Activated naive CD4-positive, alpha-beta T cell treated with Interleukin-2 at 50 U/mL for 16 hours (primary cell): ENCODE results near the gene ZNF844.
"Not testable (repeated sequence)": the region's sequence is repeated elsewhere in the genome, so short reads cannot be mapped to it uniquely, and the experiment has no call there.

ENCODE experiments used
- DNase-seq: peaks from one replicate; pipeline ENCODE4 v3.0.0-alpha.2; 2020

The ZNF844 gene

DNA sequence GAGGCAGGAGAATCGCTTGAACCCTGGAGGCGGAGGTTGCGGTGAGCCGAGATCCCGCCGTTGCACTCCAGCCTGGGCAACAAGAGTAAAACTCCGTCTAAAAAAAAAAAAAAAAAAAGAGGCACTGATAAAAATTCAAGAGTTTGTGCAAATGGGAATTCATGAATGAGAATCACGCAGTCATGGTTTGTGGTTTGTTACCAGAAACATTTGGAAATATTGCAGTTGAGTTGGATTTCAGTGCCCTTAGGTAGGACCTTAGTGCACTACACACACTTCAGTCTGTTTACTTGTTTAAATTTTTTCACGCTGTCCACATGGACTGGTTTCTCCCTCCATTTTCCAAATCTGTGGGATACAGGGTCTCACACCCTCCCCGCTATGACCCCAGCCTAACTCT is 28.4 kb downstream of the ZNF844 start:
- DNase-seq = no peak

GRCh38 chr19:12093777-12094176 is 29.2 kb downstream of the ZNF844 start:
- DNase-seq = no peak

DNA sequence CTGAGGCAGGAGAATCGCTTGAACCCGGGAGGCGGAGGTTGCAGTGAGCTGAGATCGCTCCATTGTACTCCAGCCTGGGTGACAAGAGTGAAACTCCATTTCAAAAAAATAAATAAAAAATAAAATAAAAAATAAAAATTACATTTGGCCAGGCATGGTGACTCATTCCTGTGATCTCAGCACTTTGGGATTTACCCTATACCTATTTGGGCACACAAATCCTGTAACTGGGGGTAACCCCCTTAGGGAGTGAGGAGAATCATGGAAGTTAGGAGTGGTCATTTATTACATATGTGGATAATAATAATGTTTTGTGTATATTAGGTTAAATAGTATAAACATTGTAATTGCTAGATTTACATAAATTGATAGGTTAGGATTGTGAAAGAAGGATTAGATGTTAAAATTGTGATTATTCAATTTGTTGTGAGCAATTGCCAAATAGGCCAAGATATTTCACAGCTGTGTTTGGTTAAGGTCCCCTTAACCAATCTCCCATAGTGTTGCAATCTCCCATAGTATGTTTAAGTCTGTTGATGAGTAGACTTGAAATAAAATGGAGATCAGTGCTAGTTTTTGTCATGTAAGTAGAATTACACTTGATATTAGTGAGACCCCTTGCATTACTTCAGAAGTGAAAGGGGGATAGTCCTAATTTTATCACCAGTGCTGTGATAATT is 30.7 kb downstream of the ZNF844 start:
- DNase-seq = no peak

GRCh38 chr19:12098040-12098439 is 33.5 kb downstream of the ZNF844 start:
- DNase-seq = no peak

GRCh38 chr19:12103909-12104308 is 39.4 kb downstream of the ZNF844 start:
- DNase-seq = not testable (repeated sequence)

DNA sequence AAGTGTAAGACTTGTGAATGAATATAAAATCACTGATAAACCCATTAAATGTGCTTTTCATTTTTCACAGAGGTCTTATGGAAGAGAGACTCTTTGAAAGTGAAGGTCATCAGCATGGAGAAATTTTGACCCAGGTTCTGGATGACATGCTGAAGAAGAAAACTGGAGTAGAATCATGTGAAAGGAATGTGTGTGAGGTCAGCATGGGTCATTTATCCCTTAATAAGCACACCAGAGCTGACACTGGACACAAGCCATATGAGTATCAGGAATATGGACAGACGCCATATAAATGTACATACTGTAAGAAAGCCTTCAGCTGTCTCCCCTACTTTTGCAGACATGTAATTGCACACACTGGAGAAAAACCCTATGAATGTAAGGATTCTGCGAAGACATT is 46.6 kb downstream of the ZNF844 start:
- DNase-seq = no peak

- DNase-seq = no peak
Measured at GRCh38 chr19:12111943-12112637, 47.6 kb downstream of the ZNF844 start.

DNA sequence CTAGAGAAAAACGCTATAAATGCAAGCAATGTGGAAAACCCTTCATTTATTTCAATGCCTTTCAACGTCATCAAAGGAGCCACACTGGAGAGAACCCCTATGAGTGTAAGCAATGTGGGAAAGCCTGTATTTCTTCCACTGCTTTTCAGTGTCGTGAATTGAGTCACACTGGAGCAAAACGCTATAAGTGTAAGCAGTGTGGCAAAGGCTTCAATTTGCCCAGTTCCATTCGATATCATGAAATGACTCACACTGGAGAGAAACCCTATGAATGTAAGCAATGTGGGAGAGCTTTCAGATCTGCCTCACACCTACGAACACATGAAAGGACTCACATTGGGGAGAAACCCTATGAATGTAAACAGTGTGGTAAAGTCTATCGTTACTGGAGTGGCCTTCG is 48.2 kb downstream of the ZNF844 start:
- DNase-seq = peak; percentile 11

DNA sequence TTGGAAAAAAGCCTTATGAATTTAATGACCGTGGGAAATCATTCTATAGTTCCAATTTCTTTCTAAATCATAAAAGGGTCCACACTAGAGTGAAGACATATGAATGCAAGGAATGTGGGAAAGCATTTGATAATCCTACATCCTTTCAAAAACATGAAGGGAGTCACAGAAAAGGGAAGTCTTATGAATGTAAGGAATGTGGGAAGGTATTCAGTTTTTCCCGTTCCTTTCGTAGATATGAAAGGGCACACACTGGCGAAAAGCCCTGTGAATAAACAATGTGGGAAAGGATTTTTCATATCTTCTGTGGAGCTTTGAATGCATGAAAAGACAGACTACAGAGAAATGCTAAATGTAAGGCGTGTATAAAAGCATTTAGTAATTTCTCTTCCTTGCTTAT is 48.6 kb downstream of the ZNF844 start:
- no peak for DNase-seq

- DNase-seq = no peak
Measured at GRCh38 chr19:12117201-12117970, 52.9 kb downstream of the ZNF844 start.

DNA sequence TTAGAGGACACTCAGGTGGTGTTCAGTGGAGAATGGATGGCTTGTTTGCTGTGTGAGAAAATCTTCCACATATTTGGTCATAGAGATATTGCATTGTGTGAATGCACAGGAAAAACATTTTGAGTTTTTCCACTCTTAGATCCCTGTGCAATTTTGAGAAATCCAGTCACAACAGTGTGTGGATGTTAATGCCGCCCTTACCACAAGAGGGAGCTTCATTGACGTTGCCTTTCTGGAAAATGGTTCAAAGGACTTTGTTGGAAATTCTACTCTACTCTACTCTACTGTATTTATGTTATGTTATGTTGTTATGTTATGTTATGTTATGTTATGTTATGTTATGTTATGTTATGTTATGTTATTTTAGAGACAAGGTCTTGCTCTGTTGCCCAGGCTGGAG is 62.2 kb downstream of the ZNF844 start:
- DNase-seq = peak; percentile 7
